Dendritic cell treated with granulocyte-macrophage colony-stimulating factor and Interleukin-4, amounts not matched to agents 40 ng/mL and 50 ng/mL, for 4 days (primary cell): ENCODE data around the gene GATAD1.
"Not testable (repeated sequence)": the region's sequence is repeated elsewhere in the genome, so short reads cannot be mapped to it uniquely, and the experiment has no call there.

Experiments used
- H3K27ac Mint-ChIP-seq: one replicate; pipeline ENCODE4 v1.8.0; 2022; ENCODE audit warnings: mild to moderate bottlenecking, mixed read lengths
- H3K27me3 Mint-ChIP-seq: one replicate; pipeline ENCODE4 v1.8.0; 2022; ENCODE audit warnings: mild to moderate bottlenecking, mixed read lengths
- H3K36me3 Mint-ChIP-seq: one replicate; pipeline ENCODE4 v1.8.0; 2022; ENCODE audit warnings: low read depth, mixed read lengths
- H3K4me1 Mint-ChIP-seq: one replicate; pipeline ENCODE4 v1.8.0; 2022; ENCODE audit warnings: low read depth, mixed read lengths
- H3K4me3 Mint-ChIP-seq: one replicate; pipeline ENCODE4 v1.8.0; 2022; ENCODE audit warnings: mild to moderate bottlenecking, moderate library complexity, mixed read lengths
- H3K9me3 Mint-ChIP-seq: one replicate; pipeline ENCODE4 v1.8.0; 2022; ENCODE audit warnings: mixed read lengths
- intact Hi-C: fragments of 100-400 bp; cut with micrococcal nuclease; formaldehyde crosslinking; loops from one replicate; pipeline ENCODE4 v1.15.0; 2022

The GATAD1 gene, protein sequence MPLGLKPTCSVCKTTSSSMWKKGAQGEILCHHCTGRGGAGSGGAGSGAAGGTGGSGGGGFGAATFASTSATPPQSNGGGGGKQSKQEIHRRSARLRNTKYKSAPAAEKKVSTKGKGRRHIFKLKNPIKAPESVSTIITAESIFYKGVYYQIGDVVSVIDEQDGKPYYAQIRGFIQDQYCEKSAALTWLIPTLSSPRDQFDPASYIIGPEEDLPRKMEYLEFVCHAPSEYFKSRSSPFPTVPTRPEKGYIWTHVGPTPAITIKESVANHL

DNA sequence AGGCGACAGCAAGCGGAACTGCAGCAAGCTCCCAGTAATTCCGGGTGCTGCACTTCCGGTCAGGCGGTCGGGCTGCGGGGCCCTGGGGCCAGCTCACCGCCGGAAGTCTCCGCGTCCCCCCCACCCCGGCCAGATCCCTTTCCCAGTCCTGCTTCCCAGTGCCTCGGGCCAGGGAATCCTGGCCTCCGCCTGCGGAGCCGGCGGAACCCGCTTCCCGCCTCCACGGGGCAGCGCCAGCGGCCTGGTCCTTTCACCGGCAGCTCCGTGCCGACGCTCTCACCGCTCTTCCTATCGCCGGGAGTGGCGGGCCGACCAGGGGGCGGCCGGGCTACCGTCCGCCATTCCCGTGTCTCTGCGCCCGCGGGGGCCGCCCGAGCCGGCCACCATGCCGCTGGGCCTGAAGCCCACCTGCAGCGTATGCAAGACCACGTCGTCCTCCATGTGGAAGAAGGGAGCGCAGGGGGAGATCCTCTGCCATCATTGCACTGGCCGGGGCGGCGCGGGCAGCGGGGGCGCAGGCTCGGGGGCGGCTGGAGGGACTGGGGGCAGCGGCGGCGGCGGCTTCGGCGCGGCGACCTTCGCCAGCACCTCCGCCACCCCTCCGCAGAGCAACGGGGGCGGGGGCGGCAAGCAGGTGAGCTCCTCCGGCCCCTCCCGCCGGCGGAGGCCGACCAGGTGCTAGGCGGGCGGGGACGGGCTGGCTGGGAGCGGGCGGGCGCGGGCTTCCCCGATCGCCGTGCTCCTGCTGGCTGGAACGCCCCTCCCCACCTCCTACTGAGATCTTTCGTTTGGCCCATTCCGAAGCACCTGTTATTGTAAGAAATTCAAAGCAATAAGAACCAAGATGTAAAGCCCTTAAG, at the start of gene GATAD1:
Gene GATAD1, plus strand, starts transcription at position 138 of the 860 bp plus-strand sequence. Its CDS starts 248 bp downstream, at position 386.
- Mint-ChIP-seq H3K27ac (peak within 1 kb of the TSS; percentile 88), H3K9me3 (peaks cover 4% of the 10 kb centered on the region), H3K27me3 (no peaks in the 10 kb centered on the region), H3K4me1 (peaks cover 9% of the 10 kb centered on the region), H3K4me3 (peak within 1 kb of the TSS; percentile 88), H3K36me3 (peaks cover 25% of the 10 kb centered on the region)
- intact Hi-C loops, result loop anchor here (1.0 to 5.0 kb wide), 7 partner anchors 23 to 615 kb away; partner anchors contain the start of genes CYP51A1, LRRD1, MTERF1 and PEX1

DNA sequence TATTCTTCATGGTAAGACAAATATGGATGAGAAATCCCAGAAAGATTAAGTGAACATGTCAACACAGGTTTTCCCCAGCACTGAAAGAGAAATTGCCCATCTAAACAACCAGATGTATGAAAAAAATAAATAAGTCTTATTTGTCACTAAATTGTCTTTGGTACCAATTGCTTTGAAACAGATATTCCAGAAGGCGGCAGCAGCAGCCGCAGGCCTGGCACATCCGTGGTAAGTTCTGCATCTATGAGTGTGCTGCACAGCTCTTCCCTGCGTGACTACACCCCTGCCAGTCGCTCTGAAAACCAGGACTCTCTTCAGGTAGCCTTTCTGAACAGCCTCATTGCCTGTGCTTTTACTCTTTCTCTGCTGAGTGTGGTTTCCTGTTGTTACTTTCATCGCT, 49.7 kb upstream of the GATAD1 start:
- H3K27ac Mint-ChIP-seq, result no peak overlapping the region
- peaks cover 35% of the 10 kb centered on the region for H3K36me3 Mint-ChIP-seq
- no peak overlapping the region for H3K4me3 Mint-ChIP-seq
- intact Hi-C loops, result no loop called here
- H3K4me1 Mint-ChIP-seq, result no peaks in the 10 kb centered on the region
- H3K9me3 Mint-ChIP-seq, result no peaks in the 10 kb centered on the region
- H3K27me3 Mint-ChIP-seq, result no peaks in the 10 kb centered on the region

DNA sequence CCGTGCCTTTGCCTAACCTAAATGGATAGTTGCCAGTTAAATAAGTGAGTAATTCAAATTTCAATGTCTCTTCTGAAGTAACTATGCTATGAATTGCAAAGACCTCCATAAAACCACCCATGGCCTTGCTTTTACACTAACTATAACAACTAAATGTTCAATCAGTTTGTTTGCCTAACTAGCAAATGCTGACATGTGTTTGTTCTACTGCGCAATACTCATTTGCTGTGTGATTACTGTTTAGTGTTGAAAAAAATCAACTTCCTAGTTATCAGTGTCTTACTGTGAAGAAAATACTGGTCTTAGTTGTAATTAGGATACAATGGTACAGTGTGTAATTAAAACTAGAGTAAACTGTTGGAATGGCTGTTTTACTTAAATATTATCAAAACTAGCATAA, 47.3 kb upstream of the GATAD1 start:
- Mint-ChIP-seq H3K27ac (no peak overlapping the region), H3K9me3 (no peaks in the 10 kb centered on the region), H3K36me3 (peaks cover 43% of the 10 kb centered on the region), H3K4me3 (no peak overlapping the region), H3K27me3 (no peaks in the 10 kb centered on the region), H3K4me1 (peaks cover 8% of the 10 kb centered on the region)
- intact Hi-C loops, result no loop called here

DNA sequence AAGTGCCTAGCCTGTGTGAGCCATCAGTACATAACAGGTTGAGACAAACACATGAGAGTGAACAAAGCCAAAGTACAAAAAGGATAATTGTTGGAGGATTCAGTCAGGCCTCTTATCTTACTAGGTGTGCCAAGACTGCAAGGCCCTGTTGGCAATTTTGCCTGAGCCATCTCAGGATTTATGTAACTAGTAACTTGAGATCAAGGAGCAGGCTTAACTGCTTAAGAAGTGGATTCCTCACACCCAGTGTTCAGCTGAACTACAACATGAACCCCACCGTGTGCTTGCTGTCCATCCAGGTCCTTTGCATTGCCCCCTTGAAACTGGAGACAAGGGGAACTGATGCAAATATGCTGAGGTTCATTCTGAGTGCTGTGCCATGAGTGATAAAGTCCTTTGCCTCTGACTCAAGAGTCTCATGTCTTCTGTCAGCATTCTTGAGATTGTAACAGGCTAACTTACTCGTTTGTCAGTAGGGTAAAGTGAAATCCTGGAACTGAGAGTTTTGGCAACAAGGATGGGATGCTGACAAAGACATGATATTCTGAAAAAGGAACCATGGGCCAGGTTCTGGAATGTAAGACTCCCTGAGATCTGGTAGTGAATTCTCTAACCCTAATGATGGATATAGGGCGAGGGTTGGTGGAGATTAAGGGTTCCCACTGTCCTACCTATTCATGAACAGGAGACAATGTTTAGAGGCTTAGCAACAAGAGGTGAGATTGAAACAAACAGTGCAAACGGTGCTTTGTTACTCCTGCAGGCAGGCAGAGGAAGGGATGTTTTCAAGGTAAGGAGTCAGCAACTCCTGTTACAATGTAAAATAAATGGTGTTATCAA, 44.1 kb upstream of the GATAD1 start:
- Mint-ChIP-seq H3K27ac (no peak overlapping the region), H3K27me3 (peaks cover 1% of the 10 kb centered on the region), H3K4me3 (no peak overlapping the region), H3K4me1 (peaks cover 8% of the 10 kb centered on the region), H3K36me3 (peaks cover 22% of the 10 kb centered on the region), H3K9me3 (no peaks in the 10 kb centered on the region)
- intact Hi-C loops, result no loop called here

DNA sequence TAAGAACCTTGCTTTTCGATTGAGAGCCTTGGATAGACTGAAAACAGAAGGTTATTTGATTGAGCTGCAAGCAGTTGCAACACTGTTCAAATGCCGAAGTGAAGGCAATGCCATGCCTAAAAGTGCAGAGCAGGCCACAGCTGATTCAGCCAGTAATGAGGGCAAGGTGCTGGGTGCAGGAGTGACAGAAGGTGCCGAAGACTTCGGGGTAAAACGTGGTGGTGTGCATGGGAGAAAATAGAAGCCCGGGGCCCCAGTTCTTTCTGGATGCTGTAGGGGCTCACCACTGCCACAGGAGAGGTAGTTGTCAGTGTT, 43.6 kb upstream of the GATAD1 start:
- Mint-ChIP-seq H3K36me3 (peaks cover 16% of the 10 kb centered on the region), H3K27ac (no peak overlapping the region), H3K4me1 (peaks cover 8% of the 10 kb centered on the region), H3K4me3 (no peak overlapping the region), H3K27me3 (peaks cover 3% of the 10 kb centered on the region), H3K9me3 (no peaks in the 10 kb centered on the region)
- intact Hi-C loops, result no loop called here

DNA sequence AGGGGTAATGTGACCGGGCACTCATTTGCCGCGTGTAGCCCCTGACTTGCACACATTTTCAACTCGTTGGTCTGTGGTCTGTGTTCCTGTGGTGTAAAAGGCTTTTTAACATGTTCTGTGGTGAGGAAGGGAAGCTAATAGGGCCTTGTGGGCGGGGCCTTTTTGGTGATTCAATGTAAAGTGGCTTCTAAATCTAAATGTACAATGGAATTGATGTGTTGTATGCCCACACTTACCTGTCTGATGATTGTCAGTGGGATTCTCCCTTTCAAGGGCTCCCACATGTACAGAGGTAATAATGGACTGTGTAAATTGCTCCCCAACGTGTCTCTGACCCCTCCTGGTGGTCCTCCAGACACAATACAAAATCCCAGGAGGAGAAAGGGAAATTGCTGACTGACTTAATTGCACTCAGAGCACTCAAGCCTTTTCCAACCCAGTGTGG, 43.1 kb upstream of the GATAD1 start:
- peaks cover 8% of the 10 kb centered on the region for H3K4me1 Mint-ChIP-seq
- H3K27me3 Mint-ChIP-seq, result peaks cover 3% of the 10 kb centered on the region
- H3K9me3 Mint-ChIP-seq, result no peaks in the 10 kb centered on the region
- H3K27ac Mint-ChIP-seq, result no peak overlapping the region
- H3K4me3 Mint-ChIP-seq, result no peak overlapping the region
- peaks cover 11% of the 10 kb centered on the region for H3K36me3 Mint-ChIP-seq
- intact Hi-C loops, result no loop called here

DNA sequence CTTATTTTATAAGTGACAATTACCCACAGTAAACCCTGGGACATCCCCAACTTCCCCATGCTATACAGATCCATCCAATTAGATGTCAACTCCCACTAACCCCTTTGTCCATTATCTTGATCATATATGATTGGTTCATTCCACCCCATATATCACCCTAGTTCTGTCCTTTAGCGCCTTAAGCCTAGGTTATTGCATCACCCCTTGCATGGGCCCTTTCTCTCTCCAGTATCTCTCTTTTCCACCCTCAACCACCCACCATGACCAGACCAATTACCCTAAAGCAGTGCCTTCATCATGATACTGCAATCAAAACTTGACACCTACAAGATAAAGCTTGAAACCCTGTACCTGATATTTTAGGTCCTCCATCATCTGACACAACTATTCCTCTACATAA, 37.9 kb upstream of the GATAD1 start:
- H3K27me3 Mint-ChIP-seq, result peaks cover 9% of the 10 kb centered on the region
- intact Hi-C loops, result no loop called here
- no peak overlapping the region for H3K4me3 Mint-ChIP-seq

DNA sequence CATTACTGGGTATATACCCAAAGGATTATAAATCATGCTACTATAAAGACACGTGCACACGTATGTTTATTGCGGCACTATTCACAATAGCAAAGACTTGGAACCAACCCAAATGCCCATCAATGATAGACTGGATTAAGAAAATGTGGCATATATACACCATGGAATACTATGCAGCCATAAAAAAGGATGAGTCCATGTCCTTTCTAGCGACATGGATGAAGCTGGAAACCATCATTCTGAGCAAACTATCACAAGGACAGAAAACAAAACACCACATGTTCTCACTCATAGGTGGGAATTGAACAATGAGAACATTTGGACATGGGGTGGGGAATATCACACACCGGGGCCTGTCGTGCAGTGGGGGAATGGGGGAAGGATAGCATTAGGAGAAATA, 37.1 kb upstream of the GATAD1 start:
- H3K27me3 Mint-ChIP-seq, H3K27ac Mint-ChIP-seq, H3K9me3 Mint-ChIP-seq, intact Hi-C loops, H3K36me3 Mint-ChIP-seq, H3K4me1 Mint-ChIP-seq, H3K4me3 Mint-ChIP-seq: not testable (repeated sequence)

More for the DNA sequence above, 37.9 kb upstream of the GATAD1 start:
- no peaks in the 10 kb centered on the region for H3K36me3 Mint-ChIP-seq
- no peaks in the 10 kb centered on the region for H3K4me1 Mint-ChIP-seq
- no peaks in the 10 kb centered on the region for H3K9me3 Mint-ChIP-seq
- H3K27ac Mint-ChIP-seq, result no peak overlapping the region

DNA sequence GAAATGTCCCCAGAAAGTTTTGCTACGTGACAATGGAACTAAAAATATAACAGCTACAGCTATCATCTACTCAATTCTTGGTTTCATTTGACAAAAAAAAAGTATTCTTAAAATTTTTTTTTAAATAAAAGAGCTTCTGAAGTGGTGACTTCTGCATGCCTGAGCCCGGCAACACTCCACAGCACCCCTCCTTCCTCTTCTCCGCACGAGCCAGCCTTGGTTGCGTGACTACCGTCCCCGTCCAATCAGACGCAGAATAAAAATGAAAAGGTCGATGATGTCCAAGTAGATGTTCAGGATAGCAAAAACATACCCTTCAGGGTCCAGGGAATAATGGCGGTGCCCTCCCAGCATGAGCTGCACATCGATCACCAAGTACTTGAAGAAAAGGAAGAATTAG, 34.5 kb upstream of the GATAD1 start:
- Mint-ChIP-seq H3K4me3 (no peak overlapping the region), H3K27me3 (peaks cover 9% of the 10 kb centered on the region), H3K36me3 (no peaks in the 10 kb centered on the region), H3K4me1 (no peaks in the 10 kb centered on the region), H3K9me3 (no peaks in the 10 kb centered on the region), H3K27ac (no peak overlapping the region)
- intact Hi-C loops, result no loop called here

DNA sequence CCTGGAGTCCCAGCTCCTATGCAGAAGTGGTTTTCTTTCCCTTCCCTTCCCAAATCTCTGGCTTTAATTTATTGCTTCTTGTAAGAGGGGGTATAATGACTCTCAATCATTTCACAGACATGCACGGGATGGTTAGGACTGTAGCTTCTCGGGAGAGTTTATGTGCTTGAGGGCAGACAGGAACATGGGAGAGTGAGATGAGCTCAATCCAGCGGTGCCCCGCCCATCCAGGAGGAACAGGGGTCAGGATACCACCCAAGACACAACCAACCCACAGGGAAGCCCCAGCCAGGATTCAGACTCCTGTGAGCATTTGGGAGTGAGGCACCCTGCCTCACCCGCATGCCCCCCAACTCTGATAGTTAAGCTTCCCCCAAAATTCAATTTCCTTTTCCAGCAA, 33.7 kb upstream of the GATAD1 start:
- intact Hi-C loops, result no loop called here
- peaks cover 6% of the 10 kb centered on the region for H3K27me3 Mint-ChIP-seq
- H3K9me3 Mint-ChIP-seq, result no peaks in the 10 kb centered on the region
- H3K36me3 Mint-ChIP-seq, result no peaks in the 10 kb centered on the region
- H3K4me3 Mint-ChIP-seq, result no peak overlapping the region
- no peaks in the 10 kb centered on the region for H3K4me1 Mint-ChIP-seq
- H3K27ac Mint-ChIP-seq, result no peak overlapping the region

DNA sequence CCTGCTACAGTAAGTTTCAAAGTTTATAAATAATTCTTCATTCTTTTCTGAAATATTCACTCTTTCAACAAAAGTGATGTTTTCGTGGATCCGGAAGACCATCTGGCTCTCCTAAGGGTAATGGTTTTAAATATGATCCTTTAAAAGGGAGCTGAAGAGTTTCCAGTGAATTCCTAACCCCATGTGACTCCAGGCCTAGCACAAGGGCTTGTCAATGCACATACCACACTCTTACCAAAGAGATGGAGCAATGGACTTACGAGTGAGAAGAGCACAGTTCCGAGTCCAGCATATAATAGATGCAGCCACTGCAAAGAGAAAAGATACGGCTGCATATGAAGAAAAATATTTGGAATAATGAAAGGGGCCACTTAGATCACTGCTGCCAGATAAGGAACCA, 32.1 kb upstream of the GATAD1 start:
- Mint-ChIP-seq H3K4me1 (no peaks in the 10 kb centered on the region), H3K4me3 (no peak overlapping the region), H3K36me3 (no peaks in the 10 kb centered on the region), H3K27ac (no peak overlapping the region), H3K27me3 (peaks cover 4% of the 10 kb centered on the region), H3K9me3 (no peaks in the 10 kb centered on the region)
- intact Hi-C loops, result no loop called here

DNA sequence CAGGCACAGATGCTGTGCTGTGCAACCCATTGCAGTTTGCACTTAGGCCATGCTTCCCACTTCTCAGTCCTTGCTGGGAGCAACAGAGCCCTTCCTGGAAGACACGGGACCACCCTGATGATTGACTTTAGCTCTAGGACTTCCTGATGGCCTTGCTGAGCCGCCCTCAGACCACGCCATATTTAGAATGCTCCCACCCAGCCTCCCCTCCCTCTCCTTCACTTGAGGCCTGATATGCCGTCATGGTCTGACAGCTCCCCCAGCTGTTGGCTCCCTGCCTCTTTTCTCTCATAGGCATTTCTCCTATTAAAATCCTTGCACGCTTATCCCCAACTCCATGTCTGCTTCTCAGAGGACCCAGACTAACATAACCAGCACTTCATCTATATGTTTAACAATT, 29.4 kb upstream of the GATAD1 start:
- Mint-ChIP-seq H3K27ac (no peak overlapping the region), H3K4me1 (no peaks in the 10 kb centered on the region), H3K36me3 (no peaks in the 10 kb centered on the region), H3K9me3 (no peaks in the 10 kb centered on the region), H3K4me3 (no peak overlapping the region), H3K27me3 (peaks cover 2% of the 10 kb centered on the region)
- intact Hi-C loops, result no loop called here

DNA sequence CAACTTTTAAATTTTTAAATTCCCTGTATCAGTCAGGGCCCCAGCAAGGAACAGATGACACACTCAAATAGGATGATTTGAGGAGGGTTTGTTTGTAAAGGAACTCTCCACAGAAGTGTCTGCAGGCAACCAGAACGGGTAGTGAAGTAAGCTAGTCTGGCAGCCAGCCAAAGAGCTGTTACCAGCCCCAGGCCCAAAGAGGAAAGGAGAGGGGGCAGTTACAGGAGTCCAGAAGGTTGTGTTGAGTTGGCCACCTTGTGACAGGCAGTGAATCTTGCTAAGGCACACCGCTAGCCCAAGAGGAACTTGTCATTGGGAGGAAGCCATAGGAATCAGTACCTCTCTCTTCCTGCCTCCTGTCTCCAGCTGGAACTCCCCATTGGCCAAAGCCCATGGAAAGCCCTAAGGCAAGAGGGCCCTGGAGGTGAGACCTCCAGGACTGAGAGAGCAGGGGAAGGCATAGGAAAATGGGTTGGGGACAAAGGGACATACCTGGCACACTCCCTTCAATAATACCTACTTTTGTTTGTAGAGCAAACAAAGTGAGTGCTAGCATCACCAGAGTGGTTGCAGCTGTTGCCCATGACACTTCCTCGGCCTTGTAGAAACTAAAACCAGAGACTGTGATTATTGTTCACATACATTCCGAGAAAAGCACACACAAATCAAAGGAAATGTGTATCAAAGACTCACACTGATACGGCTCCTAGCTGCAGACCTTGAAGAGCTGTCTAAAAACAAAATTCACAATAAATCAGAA, 25.4 kb upstream of the GATAD1 start:
- peaks cover 2% of the 10 kb centered on the region for H3K27me3 Mint-ChIP-seq
- intact Hi-C loops, result no loop called here
- no peak overlapping the region for H3K4me3 Mint-ChIP-seq
- H3K36me3 Mint-ChIP-seq, result peaks cover 5% of the 10 kb centered on the region
- no peak overlapping the region for H3K27ac Mint-ChIP-seq
- peaks cover 9% of the 10 kb centered on the region for H3K4me1 Mint-ChIP-seq
- H3K9me3 Mint-ChIP-seq, result no peaks in the 10 kb centered on the region
